IPS-11a (cell line): ENCODE measurements around the gene ADGRG1.
A peak's percentile ranks its signal among the peaks of the same experiment; 100 is the strongest.

Experiments used
- H3K4me3 ChIP-seq: one replicate; pipeline ENCODE4 v1.5.1; 2013; ENCODE audit warnings: low read depth, low read length, control low read depth

ADGRG1 gene

DNA sequence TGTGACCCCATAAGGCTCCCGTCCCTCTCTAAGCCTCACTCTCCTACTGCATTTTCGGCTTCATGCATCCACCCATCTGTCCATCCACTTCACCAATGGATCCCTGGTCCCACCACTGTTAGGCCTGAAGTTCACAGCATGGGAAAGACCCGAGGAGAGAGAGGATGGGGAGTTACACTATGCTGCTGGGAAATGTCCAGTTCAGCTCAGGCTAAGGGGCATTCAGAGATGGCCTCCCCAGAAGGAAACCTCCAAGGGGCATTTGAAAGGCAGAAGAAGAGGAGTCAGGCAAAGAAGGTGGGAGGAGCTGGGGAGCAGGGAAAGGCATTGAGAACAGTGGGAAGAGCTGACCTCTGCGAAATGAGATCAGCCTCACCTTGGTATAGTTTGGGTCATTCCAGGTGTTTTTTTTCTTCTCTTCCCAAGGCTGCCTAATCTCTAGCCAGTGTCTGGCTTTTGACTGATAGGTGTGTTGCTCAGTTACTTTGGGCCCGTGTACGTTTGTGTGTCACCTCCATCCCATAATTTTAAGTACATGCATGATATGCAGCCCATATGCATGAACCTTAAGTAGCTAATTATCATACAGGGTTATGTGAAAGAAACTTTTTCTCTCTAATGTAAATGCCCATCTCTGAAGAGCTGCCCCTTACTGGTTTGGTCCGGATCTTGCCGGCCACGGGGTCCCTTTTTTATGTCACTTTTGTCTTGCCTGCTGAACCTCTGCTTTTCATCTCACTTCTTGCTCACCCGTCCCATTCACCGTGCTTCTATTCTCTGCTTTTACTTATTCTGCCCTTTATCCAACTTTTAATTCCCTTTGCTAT lies 54.6 kb downstream of the ADGRG1 start:
- H3K4me3 ChIP-seq = no peak overlapping the region

DNA sequence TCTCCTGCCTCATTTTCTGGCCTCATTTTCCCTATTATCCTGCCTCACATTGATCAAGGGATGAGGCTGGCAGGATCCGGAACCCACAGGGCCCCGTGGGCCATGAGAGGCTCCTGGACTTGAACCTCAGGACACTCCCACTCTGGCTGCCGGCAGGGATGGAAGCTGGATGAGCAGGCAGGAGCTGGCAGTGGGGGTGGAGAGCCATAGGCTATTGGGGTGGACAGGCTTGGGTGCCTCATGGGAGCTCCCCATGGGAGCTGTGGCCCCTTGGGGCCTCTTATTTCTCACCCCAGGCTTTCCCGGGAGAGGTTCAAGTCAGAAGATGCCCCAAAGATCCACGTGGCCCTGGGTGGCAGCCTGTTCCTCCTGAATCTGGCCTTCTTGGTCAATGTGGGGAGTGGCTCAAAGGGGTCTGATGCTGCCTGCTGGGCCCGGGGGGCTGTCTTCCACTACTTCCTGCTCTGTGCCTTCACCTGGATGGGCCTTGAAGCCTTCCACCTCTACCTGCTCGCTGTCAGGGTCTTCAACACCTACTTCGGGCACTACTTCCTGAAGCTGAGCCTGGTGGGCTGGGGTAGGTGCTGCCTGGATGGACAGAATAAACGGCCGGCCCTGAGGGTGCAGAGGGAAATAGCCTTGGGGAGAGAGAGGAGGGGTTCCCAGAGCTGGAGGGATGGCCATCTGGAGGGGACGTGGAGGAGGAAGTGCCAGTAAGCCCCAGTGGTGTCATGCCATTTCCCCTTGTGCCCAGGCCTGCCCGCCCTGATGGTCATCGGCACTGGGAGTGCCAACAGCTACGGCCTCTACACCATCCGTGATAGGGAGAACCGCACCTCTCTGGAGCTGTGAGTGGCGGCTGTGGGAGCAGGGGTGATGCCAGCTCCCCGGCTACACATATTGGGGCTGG lies 55.5 kb downstream of the ADGRG1 start:
- no peak overlapping the region for H3K4me3 ChIP-seq

DNA sequence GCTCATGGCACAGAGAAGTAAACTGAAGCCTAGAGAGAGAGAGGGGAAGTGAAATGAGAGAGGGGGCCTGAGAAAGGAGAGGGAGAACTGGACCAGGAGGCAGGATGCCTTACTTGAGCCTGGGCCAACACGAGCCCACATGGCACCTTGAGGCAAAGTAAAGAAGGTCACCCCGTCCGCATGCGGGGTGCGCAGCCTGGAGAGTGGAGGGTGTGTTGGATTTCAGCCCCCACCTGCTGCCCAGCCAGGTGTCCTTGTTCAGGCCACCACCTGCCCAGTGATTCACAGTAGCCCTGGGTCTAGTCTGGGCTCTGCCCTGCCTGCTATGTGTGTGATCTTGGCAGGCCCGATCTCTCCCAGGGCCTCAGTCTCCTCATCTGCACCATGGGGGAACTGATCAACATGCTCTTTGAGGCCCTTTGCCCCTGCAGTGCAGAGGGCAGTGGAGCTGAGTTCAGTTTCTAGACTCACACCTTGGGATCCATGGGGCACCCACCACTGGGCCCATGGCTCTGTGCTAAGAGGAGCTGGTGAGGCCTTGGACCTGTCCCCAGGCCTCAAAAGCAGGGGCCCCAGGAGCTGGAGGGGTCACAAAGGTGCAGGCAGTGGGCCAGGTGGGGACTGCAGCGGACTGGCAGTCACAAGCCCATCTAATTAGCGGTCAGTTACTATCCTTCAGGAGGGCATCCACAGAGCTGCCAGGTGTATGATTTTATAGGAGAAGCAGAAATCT lies 56.4 kb downstream of the ADGRG1 start:
- no peak overlapping the region for H3K4me3 ChIP-seq

DNA sequence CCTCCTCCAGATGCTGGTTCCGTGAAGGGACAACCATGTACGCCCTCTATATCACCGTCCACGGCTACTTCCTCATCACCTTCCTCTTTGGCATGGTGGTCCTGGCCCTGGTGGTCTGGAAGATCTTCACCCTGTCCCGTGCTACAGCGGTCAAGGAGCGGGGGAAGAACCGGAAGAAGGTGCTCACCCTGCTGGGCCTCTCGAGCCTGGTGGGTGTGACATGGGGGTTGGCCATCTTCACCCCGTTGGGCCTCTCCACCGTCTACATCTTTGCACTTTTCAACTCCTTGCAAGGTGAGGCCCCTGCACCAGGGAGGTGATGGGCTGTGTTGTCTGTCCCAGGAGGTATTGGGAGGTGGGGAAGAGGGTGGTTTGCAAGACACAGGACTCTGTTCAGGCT lies 57.2 kb downstream of the ADGRG1 start:
- H3K4me3 ChIP-seq = no peak overlapping the region

DNA sequence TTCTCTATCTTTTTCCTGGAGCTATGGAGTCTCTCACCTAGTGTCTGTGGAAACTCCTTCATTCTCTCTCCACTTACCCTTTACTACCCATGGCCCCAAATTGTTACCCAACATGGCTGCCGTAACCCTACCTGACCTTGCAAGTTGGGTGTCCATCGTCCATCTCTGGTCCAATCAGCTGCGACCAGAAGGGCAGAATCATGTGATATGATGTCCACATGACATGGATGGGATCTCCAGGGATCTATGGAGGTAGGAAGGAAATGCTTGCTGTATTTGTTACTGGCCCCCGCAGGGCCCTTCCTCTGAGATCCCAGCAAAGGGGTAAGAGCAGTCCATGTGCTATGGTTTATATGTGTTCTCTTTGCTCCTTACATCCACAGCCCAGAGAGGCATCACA lies 58.1 kb downstream of the ADGRG1 start:
- H3K4me3 ChIP-seq = no peak overlapping the region

DNA sequence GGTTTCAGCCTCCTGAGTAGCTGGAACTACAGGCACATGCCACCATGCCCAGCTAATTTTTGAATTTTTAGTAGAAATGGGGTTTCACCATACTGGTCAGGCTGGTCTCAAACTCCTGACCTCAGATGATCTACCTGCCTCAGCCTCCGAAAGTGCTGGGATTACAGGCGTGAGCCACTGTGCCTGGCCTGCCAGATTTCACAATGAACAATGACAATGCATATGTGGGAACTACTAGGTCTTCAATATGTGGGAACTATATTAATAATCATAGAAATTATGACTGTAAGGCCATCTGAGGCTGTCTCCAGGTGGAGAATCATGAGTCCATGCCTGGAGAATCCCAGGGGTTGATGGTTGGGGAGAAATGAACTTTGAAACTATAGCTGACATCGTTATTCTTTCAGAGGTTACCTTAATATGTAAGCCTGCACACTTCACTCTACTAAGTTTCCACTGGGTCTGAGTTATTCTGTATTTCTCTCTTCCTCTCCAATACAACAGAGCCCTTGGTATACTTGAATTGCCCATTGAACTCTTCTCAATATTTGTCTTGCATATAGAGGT lies 59.0 kb downstream of the ADGRG1 start:
- H3K4me3 ChIP-seq = no peak overlapping the region

DNA sequence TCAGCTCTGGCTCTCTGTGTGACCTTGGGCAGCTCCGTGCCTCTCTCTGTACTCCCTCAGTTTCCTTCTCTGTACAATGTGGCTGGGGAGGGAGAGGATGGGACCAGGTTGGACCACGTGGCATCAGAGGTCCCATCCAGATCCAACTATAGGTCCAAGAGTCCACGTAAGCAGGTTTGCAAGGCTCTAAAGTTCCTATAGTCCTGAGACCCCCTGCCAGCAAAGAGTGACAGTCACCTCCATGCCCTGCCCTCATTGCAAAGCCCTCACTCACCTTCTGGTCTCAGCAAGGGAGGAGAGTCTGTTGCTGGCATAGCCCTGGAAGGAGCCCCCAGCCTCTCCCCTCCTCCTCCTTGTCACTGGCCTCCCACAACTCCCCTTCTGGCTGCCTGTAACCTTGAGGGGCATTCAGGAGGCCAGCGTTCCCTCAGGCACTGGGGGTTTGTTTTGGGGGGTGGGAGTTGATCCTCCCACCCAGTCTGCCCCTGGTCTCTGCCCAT lies 60.1 kb downstream of the ADGRG1 start:
- no peak overlapping the region for H3K4me3 ChIP-seq

DNA sequence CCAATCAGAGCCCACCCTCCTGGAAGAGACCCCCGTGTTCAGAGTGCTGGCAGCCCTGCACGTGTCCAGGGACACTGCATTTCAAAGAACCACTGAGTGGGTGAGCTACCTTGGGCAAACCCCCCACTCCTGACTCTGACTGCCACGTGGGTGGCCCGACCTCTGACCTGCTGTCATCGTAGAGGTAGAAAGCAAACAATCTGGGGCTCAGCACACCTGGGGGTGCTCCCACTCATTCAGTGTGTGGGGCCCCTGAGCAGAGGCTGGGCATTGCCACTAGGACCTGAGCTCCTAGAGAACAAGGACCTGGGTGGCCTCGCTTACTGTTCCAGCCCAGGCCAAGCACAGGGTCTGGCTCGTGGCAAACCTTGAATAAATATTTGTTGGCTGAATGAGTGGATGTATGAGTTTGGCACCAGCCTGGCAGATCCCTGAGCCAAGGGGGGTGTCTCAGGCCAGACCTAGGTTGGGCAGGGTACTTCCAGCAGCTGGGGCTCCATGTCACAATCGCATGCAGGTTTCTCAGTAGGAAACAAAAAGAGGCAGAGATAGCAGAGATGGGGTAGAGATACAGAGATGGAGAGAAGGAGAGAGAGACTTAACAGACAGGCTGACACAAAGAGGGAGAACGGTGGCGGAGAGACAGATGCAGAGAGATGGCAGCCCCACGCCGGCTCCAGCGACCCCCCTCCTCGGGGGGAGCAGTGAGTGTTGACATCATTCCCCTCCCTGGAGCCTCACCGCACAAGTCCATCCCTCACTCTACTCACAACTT lies 60.7 kb downstream of the ADGRG1 start:
- H3K4me3 ChIP-seq = no peak overlapping the region

DNA sequence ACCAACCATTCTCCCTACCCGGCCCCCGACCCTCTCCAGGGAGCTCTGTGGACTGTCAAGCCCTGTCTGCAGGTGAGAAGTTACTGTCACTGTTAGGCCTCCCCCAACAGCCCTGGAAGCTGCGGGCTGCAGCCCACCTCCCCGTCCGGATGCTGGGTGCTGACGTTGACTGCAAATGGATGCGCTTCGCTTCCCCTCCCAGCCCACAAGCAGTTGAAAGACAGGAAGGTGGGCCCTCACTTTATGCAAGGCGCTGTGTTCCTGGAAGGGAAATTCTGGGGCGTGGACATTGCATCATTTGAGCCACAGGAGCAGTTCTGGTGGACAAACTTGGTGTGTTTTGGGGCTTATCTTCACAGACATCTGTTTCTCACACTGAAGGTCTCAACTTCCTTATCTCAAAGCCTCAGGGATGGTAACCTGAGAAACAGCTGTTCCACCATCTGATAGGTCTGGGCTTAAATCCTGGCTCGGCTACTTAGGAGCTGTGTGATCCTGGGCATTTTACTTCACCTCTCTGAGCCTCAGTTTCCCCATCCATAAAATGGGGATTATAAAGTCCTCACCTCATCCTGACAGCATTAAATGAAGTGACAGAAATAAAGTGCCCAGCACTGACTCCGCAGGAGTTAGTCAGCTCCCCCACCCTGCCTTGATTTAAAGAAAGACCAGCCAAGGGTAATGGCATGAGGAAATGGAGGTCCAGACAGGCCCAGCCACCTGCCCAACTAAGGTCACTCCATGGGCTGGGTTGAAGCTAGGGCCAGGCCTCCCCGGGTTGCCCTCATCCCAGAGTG lies 61.5 kb downstream of the ADGRG1 start:
- no peak overlapping the region for H3K4me3 ChIP-seq

DNA sequence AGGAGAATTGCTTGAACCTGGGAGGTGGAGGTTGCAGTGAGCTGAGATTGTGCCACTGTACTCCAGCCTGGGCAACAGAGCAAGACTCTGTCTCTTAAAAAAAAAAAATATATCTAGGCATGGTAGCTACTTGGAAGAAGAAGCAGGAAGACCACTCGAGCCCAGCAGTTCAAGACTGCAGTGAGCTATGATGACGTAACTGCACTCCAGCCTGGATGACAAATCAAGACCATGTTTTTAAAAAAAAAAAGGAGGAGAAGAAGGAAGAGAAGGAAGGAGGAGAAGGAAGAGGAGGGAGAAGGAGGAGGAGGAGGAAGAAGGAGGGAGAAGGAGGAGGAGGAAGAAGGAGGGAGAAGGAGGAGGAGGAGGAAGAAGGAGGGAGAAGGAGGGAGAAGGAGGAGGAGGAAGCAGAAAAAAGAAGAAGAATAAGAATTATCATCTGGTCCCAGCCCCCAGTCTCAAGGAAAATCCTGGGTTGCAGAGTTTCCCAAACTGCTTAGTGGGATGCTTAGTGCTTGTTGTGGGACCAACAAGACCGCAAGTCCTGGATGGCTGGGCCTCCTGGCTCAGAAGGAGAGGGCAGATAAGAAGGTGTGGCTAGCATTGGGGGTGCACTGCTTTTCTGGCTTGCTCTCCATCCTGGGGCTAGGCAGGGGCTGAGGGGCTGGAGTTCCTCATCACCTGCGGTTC lies 62.5 kb downstream of the ADGRG1 start:
- no peak overlapping the region for H3K4me3 ChIP-seq

DNA sequence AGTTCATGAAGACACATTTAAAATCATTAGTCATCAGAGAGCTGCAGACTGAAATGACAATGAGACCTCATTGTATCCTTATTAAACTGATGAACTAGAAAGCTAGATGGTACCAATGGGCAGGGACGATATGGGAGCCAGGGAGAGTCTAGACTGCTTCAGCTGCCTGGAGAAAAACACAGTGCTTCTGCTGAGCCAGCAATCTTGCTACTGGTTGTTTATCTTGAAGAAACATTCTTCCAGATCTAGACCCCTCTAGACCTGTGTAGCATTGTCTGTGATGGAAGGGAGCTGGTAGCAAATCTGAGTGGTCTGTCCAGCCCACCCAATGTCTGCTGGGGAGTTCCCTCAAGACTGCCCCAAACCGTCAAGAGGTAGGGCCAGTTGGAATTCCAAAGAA lies 64.2 kb downstream of the ADGRG1 start:
- no peak overlapping the region for H3K4me3 ChIP-seq

DNA sequence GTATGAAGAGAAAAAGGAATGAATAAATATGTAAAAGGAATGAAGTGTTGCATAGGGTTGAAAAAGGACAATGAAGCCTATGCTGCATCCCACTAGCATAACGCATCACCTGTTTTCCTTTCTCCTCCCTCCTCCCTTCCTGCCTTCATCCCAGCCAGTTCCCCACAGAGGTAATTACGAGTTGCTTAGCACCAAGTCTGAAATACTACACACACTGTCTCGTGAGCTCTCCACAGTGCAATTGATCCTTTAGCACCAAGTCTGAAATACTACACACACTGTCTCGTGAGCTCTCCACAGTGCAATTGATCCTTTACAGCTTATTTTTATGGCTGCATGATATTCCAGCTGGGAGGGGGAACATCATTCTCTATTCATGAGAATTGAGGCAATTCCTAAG lies 65.1 kb downstream of the ADGRG1 start:
- no peak overlapping the region for H3K4me3 ChIP-seq

DNA sequence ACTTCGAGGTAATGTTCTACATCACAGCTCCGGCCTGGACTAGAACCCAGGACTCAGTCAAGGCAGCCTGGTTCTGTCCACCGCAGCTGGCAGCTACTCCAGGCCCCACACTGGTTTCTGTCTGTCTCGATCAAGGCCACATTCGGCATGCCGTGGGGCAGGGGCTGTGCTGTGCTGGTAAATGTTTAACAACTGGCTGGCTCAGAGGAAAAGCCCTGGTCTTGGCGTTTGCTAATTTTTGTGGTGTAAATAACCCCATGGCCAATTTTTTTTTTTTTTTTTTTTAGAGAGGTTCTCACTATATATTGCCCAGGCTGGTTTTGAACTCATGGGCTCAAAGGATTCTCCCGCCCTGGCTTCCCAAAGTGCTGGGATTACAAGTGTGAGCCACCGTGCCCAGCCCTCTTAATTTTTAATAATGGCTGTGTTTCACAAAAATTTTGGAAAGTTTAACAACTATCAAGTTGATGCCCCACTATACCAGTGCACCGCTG lies 65.8 kb downstream of the ADGRG1 start:
- H3K4me3 ChIP-seq = no peak overlapping the region

DNA sequence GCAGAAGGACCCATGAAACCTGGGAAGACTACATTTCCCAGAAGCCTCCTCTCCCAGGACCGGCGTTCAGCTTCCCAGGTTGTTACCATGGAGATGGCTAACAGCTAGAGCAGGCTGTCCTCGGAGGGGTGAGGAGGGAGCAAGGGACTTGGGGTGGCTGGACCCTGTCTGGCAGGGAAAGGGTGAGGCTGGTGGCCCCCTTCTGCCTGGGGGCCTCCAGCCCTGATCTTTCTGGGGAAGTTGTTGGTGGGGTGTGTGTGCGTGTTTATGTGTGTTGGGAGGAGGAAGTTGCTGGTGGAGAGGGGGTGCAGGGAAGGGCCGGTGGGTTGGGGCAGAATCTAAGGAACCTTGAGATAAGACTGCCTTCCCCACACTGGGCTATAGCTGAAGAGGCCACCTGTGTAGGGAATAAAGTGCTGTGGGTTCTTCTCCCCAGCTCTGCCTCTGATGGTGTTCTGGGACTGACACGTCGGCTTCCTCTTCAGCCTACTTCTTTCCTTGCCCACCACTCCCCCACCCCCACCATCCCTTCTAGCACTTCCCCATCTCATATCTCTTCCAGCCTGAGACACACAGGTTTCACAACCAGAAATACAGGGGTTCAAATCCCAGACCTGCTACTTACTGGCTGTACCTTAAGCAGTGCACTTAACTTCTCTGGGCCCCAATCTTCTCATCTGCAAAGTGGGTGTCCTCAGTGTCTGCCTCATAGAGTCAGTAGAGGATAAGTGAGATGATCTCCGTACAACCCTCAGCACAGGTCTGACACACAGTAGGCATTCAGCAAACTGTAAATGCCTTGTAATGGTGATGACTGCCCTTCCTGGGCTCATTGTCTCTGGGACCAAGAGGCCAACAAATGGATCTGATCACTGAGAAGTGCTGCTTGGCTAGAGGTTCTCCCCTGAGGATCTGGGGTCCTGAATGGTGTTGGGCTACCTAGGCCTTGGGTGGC lies 66.6 kb downstream of the ADGRG1 start, which contains the start of gene DRC7:
Gene DRC7, plus strand, starts transcription at position 82 of the 955 bp plus-strand sequence. CDS start 3,144 bp downstream, outside the sequence.
- H3K4me3 ChIP-seq = peak within 1 kb of the TSS; percentile 6

DNA sequence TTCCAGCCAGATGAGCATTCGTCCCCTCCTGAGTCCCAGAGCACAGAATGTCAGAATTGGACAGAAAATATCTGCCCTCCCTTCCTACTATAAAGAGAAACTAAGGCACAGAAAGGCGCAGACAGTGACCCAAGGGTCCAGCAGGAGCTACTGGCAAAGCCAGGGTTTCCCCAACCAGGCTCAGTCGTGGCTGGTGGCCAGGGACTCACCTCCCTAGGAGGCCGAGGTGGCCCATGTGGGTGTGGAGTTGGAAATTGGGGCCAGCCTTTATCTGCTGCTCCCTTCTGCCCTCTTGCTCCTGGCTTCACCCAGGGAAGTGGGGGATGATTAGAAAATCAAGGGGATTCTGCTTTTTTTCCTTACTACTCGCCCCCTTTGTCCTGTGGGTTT lies 67.2 kb downstream of the ADGRG1 start:
- H3K4me3 ChIP-seq = no peak overlapping the region

DNA sequence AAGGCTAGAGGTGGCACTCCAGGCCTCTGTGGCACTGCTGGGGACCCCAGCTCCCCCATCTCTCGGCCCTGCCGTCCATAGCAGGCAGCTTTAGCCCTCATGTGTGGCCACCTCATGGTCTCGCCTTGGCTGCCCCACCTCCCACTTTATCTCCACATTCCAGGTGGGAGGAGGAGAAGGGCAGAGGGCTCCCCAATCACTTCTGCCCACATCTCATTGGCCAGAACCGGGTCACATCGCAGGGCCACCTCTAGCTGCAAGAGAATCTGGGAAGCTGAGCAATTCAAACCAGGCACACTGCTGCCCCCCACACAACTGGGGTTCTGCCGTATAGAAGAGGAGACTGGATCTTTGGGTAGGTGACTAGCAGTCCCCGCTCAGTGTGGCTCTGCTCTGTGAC lies 67.8 kb downstream of the ADGRG1 start:
- H3K4me3 ChIP-seq = no peak overlapping the region

DNA sequence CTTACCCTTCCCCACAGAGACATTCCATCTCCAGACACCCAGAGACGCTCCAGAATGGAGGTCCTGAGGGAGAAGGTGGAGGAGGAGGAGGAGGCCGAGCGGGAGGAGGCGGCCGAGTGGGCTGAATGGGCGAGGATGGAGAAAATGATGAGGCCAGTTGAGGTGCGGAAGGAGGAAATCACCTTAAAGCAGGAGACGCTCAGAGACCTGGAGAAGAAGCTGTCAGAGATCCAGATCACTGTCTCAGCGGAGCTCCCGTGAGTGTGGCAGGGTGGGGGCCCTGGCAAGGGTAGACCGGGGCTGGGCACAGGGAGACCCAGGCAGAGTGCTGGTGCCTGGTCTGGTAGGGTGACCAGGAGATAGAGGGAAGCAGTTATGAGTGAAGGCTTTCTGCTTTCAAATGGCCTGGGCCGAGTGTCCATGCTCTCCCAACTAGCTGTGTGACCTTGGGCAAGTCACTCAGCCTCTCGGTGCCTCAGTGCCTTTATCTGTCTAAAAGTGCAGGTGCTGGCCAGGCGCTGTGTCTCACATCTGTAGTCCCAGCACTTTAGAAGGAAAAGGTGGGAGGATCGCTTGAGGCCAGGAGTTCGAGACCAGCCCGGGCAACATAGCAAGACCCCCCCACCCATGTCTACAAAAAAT lies 69.6 kb downstream of the ADGRG1 start:
- no peak overlapping the region for H3K4me3 ChIP-seq
